Adrenal gland (tissue), 12 donors: ENCODE measurements around the gene OLIG2. TPM values are rescaled to one million over a fixed set of nuclear protein-coding genes. Genes with fewer than 3 reads are reported as not detected.

Experiments
- DNase-seq, 7 donors: peaks; one replicate each; pipeline ENCODE4 v3.0.0-alpha.2; 2019 to 2020
- H3K27ac ChIP-seq, 5 donors: fragments of 200-600 bp; sonication (generic) in 4 of 5; 1 replicate in 3 of 5; 2 replicates in 2 of 5; pipeline versions ENCODE4 v1.5.1 to v1.8.0; 2016 to 2020; ENCODE audit warnings: mild to moderate bottlenecking in 1 of 5
- H3K27me3 ChIP-seq: fragments of 200-600 bp; 2 replicates; pipeline ENCODE4 v1.8.0; 2021
- H3K36me3 ChIP-seq, 2 donors: fragments of 200-600 bp; replicated peaks in 1 of 2; 1 replicate in 1 of 2; 2 replicates in 1 of 2; pipeline versions ENCODE4 v1.5.1 to v1.8.0; 2018 to 2022
- H3K4me1 ChIP-seq, 2 donors: fragments of 200-600 bp; replicated peaks in 1 of 2; 1 replicate in 1 of 2; 2 replicates in 1 of 2; pipeline versions ENCODE4 v1.5.1 to v1.8.0; 2018 to 2021
- H3K4me3 ChIP-seq, 4 donors: fragments of 200-600 bp; sonication (generic) in 3 of 4; one replicate each; pipeline ENCODE4 v1.5.1; 2016 to 2018
- H3K9me3 ChIP-seq, 3 donors: fragments of 200-600 bp; sonication (generic) in 1 of 3; replicated peaks in 1 of 3; 1 replicate in 2 of 3; 2 replicates in 1 of 3; pipeline versions ENCODE4 v1.5.1 to v1.8.0; 2016 to 2021
- POLR2A ChIP-seq, 2 donors: fragments of 450-650 bp; IDR thresholded peaks; one replicate each; pipeline ENCODE4 v1.6.1; 2017; ENCODE audit warnings: antibody characterized with exemption in 2 of 2, mild to moderate bottlenecking in 2 of 2, moderate library complexity in 1 of 2
- WGBS, 4 donors: extraction: QIAGEN DNeasy Blood & Tissue Kit in 2 of 4; methylation state at CpG; one replicate each; pipeline versions ENCODE4 v1.1.5 to v1.1.7; 2013 to 2017; 5-methylcytosine and 5-hydroxymethylcytosine counted together
- intact Hi-C, 2 donors: fragments of 100-400 bp; cut with DNase I; formaldehyde crosslinking; loops; one replicate each; pipeline versions ENCODE4 v1.14.1 to v1.15.0; 2022 to 2023
- polyA plus RNA-seq, 3 donors: library from polyadenylated mRNA; stranded (reverse); fragments of 200-250 nt in 2 of 3; fragments of 350-450 nt in 1 of 3; fragmentation: Illumina TruSeq in 1 of 3; extraction: RNeasy Lipid Tissue Mini Kit (QIAGEN cat#74804) in 1 of 3; gene quantifications; one replicate each; pipeline ENCODE4 v1.2.3, GENCODE V29; 2013 to 2014
- total RNA-seq, 9 donors: library from RNA; depleted of rRNA in 4 of 9; stranded (reverse); fragments of >200 nt in 4 of 9; fragments of 120-200 nt in 1 of 9; fragmentation: NEBNext Ultra II Directional in 1 of 9; extraction: Animal tissue kit (Norgen Biotek cat#: 25700) in 1 of 9; gene quantifications; one replicate each; pipeline versions ENCODE4 v1.1.0 to v1.2.4, GENCODE V29; 2013 to 2023
- TF ChIP-seq, protein P1 (sequence below), 6 experiments: fragments of 450-650 bp in 4 of 6; fragments of 200-600 bp in 2 of 6; sonication (generic) in 1 of 6; IDR thresholded peaks; 1 replicate in 5 of 6; 2 replicates in 1 of 6; pipeline versions ENCODE4 v1.5.1 to v1.8.0; 2016 to 2021; ENCODE audit warnings: antibody characterized with exemption in 6 of 6, mild to moderate bottlenecking in 2 of 6, moderate library complexity in 1 of 6
- donor health status: healthy with polysubstance abuse.
- donor health status: Bipolar disorder and iron deficiency.
- donor health status: DM: yes; HTN: yes; CAD: no.
- donor health status: DM: no; HTN: no; CAD: no.
- donor health status: DM: no; HTN: no; CAD: no.
- donor health status: DM: yes; HTN: yes; CAD: no.

Gene OLIG2
- total and polyA plus RNA-seq, 12 donors: 0.16 TPM; not detected in 11

- H3K27ac ChIP-seq: no peak overlapping the region
- WGBS, 4 donors: 2 to 5% (median 4%) methylated on average over 7 to 85 of the region's 85 CpGs
- H3K27me3 ChIP-seq: peaks cover 100% of the 10 kb centered on the region
- no peak overlapping the region for H3K4me3 ChIP-seq
- H3K36me3 ChIP-seq: no peaks in the 10 kb centered on the region
- DNase-seq: no peak
- intact Hi-C loops: no loop called here
- no peaks in the 10 kb centered on the region for H3K9me3 ChIP-seq
- H3K4me1 ChIP-seq: peaks cover 0 to 21% of the 10 kb centered on the region in 2 donors
- TF ChIP-seq, protein P1, sequence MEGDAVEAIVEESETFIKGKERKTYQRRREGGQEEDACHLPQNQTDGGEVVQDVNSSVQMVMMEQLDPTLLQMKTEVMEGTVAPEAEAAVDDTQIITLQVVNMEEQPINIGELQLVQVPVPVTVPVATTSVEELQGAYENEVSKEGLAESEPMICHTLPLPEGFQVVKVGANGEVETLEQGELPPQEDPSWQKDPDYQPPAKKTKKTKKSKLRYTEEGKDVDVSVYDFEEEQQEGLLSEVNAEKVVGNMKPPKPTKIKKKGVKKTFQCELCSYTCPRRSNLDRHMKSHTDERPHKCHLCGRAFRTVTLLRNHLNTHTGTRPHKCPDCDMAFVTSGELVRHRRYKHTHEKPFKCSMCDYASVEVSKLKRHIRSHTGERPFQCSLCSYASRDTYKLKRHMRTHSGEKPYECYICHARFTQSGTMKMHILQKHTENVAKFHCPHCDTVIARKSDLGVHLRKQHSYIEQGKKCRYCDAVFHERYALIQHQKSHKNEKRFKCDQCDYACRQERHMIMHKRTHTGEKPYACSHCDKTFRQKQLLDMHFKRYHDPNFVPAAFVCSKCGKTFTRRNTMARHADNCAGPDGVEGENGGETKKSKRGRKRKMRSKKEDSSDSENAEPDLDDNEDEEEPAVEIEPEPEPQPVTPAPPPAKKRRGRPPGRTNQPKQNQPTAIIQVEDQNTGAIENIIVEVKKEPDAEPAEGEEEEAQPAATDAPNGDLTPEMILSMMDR (IDR thresholded peaks at IDR 0.05): no peak
Measured at GRCh38 chr21:33027401-33028286, 1.9 kb downstream of the OLIG2 start.

GRCh38 chr21:33028287-33028670 is 2.5 kb downstream of the OLIG2 start:
- DNase-seq: no peak
- Histone ChIP-seq H3K27me3 (peaks cover 100% of the 10 kb centered on the region), H3K36me3 (no peaks in the 10 kb centered on the region), H3K4me1 (peaks cover 0 to 21% of the 10 kb centered on the region in 2 donors), H3K9me3 (no peaks in the 10 kb centered on the region), H3K27ac (no peak overlapping the region), H3K4me3 (no peak overlapping the region)
- 1 to 10% (median 3%) methylated on average over 8 to 15 of the region's 15 CpGs for WGBS, 4 donors
- intact Hi-C loops: no loop called here
- TF ChIP-seq, protein P1 (IDR thresholded peaks at IDR 0.05): no peak
- TF ChIP-seq POLR2A (IDR thresholded peaks at IDR 0.05): no peak

DNA sequence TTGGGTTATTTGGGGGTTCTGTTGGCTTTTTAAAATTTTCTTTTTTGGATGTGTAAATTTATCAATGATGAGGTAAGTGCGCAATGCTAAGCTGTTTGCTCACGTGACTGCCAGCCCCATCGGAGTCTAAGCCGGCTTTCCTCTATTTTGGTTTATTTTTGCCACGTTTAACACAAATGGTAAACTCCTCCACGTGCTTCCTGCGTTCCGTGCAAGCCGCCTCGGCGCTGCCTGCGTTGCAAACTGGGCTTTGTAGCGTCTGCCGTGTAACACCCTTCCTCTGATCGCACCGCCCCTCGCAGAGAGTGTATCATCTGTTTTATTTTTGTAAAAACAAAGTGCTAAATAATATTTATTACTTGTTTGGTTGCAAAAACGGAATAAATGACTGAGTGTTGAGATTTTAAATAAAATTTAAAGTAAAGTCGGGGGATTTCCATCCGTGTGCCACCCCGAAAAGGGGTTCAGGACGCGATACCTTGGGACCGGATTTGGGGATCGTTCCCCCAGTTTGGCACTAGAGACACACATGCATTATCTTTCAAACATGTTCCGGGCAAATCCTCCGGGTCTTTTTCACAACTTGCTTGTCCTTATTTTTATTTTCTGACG is 3.1 kb downstream of the OLIG2 start:
- Histone ChIP-seq H3K27me3 (peaks cover 100% of the 10 kb centered on the region), H3K4me1 (peaks cover 0 to 15% of the 10 kb centered on the region in 2 donors), H3K36me3 (no peaks in the 10 kb centered on the region), H3K4me3 (no peak overlapping the region), H3K9me3 (no peaks in the 10 kb centered on the region), H3K27ac (no peak overlapping the region)
- 3 to 5% (median 4%) methylated on average over 28 of the region's 28 CpGs for WGBS, 4 donors
- DNase-seq: peak in 1 of 7 donors; percentile 12
- intact Hi-C loops: no loop called here
- TF ChIP-seq POLR2A (IDR thresholded peaks at IDR 0.05): no peak
- TF ChIP-seq, protein P1 (IDR thresholded peaks at IDR 0.05): no peak

GRCh38 chr21:33029385-33029921 is 3.7 kb downstream of the OLIG2 start:
- intact Hi-C loops: no loop called here
- TF ChIP-seq, protein P1 (IDR thresholded peaks at IDR 0.05): no peak
- no peak for TF ChIP-seq POLR2A (IDR thresholded peaks at IDR 0.05)
- no peak for DNase-seq
- H3K9me3 ChIP-seq: no peaks in the 10 kb centered on the region
- no peaks in the 10 kb centered on the region for H3K36me3 ChIP-seq
- WGBS, 4 donors: 7 to 13% (median 9%) methylated on average over 19 of the region's 19 CpGs
- no peak overlapping the region for H3K4me3 ChIP-seq
- peaks cover 0 to 11% of the 10 kb centered on the region in 2 donors for H3K4me1 ChIP-seq
- H3K27me3 ChIP-seq: peaks cover 98% of the 10 kb centered on the region
- H3K27ac ChIP-seq: no peak overlapping the region
